GM23248 (cell line): ENCODE data around the gene RPS29. TPM values are rescaled to one million over a fixed set of nuclear protein-coding genes. Genes with fewer than 3 reads are reported as not detected.

Experiments used
- DNase-seq: peaks from one replicate; pipeline ENCODE4 v3.0.0-alpha.2; 2015
- H2AFZ ChIP-seq: fragments of 200-600 bp; sonication (generic); 2 replicates; pipeline ENCODE4 v1.6.1; 2016; ENCODE audit warnings: antibody characterized with exemption
- H3F3A ChIP-seq: fragments of 200-600 bp; sonication (generic); 2 replicates; pipeline ENCODE4 v1.6.1; 2016; ENCODE audit warnings: mild to moderate bottlenecking, antibody characterized with exemption, mixed run types; ENCODE audit not compliant: insufficient read depth
- H3K27ac ChIP-seq: fragments of 200-600 bp; sonication (generic); 2 replicates; pipeline ENCODE4 v1.5.1; 2016; ENCODE audit warnings: mild to moderate bottlenecking
- H3K27me3 ChIP-seq: fragments of 200-600 bp; sonication (generic); replicated peaks from 2 replicates; pipeline ENCODE4 v1.6.1; 2016; ENCODE audit warnings: mild to moderate bottlenecking; ENCODE audit not compliant: insufficient read depth
- H3K36me3 ChIP-seq: fragments of 200-600 bp; sonication (generic); 2 replicates; pipeline ENCODE4 v1.6.1; 2016; ENCODE audit warnings: low read depth, mild to moderate bottlenecking
- H3K4me1 ChIP-seq: fragments of 200-600 bp; sonication (generic); 2 replicates; pipeline ENCODE4 v1.6.1; 2016; ENCODE audit warnings: mild to moderate bottlenecking; ENCODE audit not compliant: insufficient read depth
- H3K4me2 ChIP-seq: fragments of 200-600 bp; sonication (generic); one replicate; pipeline ENCODE4 v1.6.1; 2016; ENCODE audit warnings: mild to moderate bottlenecking; ENCODE audit not compliant: unreplicated experiment
- H3K4me3 ChIP-seq: fragments of 200-600 bp; sonication (generic); 2 replicates; pipeline ENCODE4 v1.5.1; 2016; ENCODE audit warnings: mild to moderate bottlenecking
- H3K79me2 ChIP-seq: fragments of 200-600 bp; sonication (generic); 2 replicates; pipeline ENCODE4 v1.6.1; 2016; ENCODE audit warnings: mild to moderate bottlenecking; ENCODE audit not compliant: insufficient read depth
- H3K9ac ChIP-seq: fragments of 200-600 bp; sonication (generic); 2 replicates; pipeline ENCODE4 v1.6.1; 2016; ENCODE audit warnings: mild to moderate bottlenecking
- H3K9me2 ChIP-seq: fragments of 200-600 bp; sonication (generic); 2 replicates; pipeline ENCODE4 v1.6.1; 2016; ENCODE audit warnings: mixed run types, mild to moderate bottlenecking, moderate library complexity; ENCODE audit not compliant: insufficient read depth
- H3K9me3 ChIP-seq: fragments of 200-600 bp; sonication (generic); one replicate; pipeline ENCODE4 v1.6.1; 2017; ENCODE audit warnings: low read depth
- H4K20me1 ChIP-seq: fragments of 200-600 bp; sonication (generic); 2 replicates; pipeline ENCODE4 v1.6.0; 2016; ENCODE audit not compliant: insufficient read depth
- EZH2 ChIP-seq: fragments of 200-600 bp; sonication (generic); IDR thresholded peaks from 2 replicates; pipeline ENCODE4 v1.6.1; 2018; ENCODE audit warnings: antibody characterized with exemption, mild to moderate bottlenecking; ENCODE audit not compliant: insufficient read depth, poor library complexity, severe bottlenecking
- EZH2phosphoT487 ChIP-seq: fragments of 200-600 bp; sonication (generic); IDR thresholded peaks from 2 replicates; pipeline ENCODE4 v1.6.1; 2018; ENCODE audit warnings: antibody characterized with exemption, moderate library complexity, mild to moderate bottlenecking, low read depth; ENCODE audit not compliant: insufficient read depth
- WGBS, 2 experiments: methylation state at CpG; one replicate each; pipeline ENCODE4 v1.1.6; 2015 to 2017; ENCODE audit warnings: low lambda C conversion rate in 2 of 2, low coverage in 1 of 2; ENCODE audit errors: missing lambda C conversion rate in 2 of 2; 5-methylcytosine and 5-hydroxymethylcytosine counted together
- in situ Hi-C: fragments of 300-500 bp; cut with MboI; formaldehyde crosslinking; loops from 2 replicates; pipeline ENCODE4 v1.15.0; 2020
- polyA plus RNA-seq: library from polyadenylated mRNA; unstranded; fragments of >200 nt; fragmentation: Nextera tagmentation; extraction: Ambion mirVana; gene quantifications from 2 replicates; pipeline ENCODE4 v1.2.1, GENCODE V29; 2016
- total RNA-seq: library from RNA; depleted of rRNA; stranded (reverse); fragments of >200 nt; shearing (Covaris generic); gene quantifications from 2 replicates; pipeline ENCODE4 v1.2.3, GENCODE V29; 2014

Gene RPS29
- total and polyA plus RNA-seq, 2 experiments from 2014 or later: 980 to 5,928 TPM

GRCh38 chr14:49615776-49616175 lies 29.6 kb upstream of the RPS29 start:
- no peak overlapping the region for H3K4me3 ChIP-seq
- H3K36me3 ChIP-seq: peaks cover 18% of the 10 kb centered on the region
- no peak overlapping the region for H3K9ac ChIP-seq
- peaks cover 24% of the 10 kb centered on the region for H3K4me1 ChIP-seq
- no peaks in the 10 kb centered on the region for H3K9me2 ChIP-seq
- no peak overlapping the region for H3K4me2 ChIP-seq
- H3K27me3 ChIP-seq: no peaks in the 10 kb centered on the region
- WGBS, 2 experiments: 92% methylated on average over 6 of the region's 6 CpGs
- peaks cover 51% of the 10 kb centered on the region for H3F3A ChIP-seq
- H3K79me2 ChIP-seq: peaks cover 57% of the 10 kb centered on the region
- no peak for DNase-seq
- H4K20me1 ChIP-seq: no peaks in the 10 kb centered on the region
- in situ Hi-C loops: no loop called here
- H2AFZ ChIP-seq: no peak overlapping the region
- H3K9me3 ChIP-seq: no peaks in the 10 kb centered on the region
- TF ChIP-seq EZH2: no peak
- TF ChIP-seq EZH2phosphoT487: no peak
- H3K27ac ChIP-seq: no peak overlapping the region

GRCh38 chr14:49614196-49614595 lies 28.0 kb upstream of the RPS29 start:
- 61 to 65% methylated on average over 2 of the region's 2 CpGs for WGBS, 2 experiments
- Histone ChIP-seq H3K27ac (no peak overlapping the region), H3K9ac (no peak overlapping the region), H3K4me1 (peaks cover 24% of the 10 kb centered on the region), H3K9me2 (no peaks in the 10 kb centered on the region), H3K4me3 (no peak overlapping the region), H2AFZ (no peak overlapping the region), H3K9me3 (no peaks in the 10 kb centered on the region), H3F3A (peaks cover 44% of the 10 kb centered on the region), H3K27me3 (no peaks in the 10 kb centered on the region), H4K20me1 (no peaks in the 10 kb centered on the region), H3K36me3 (peaks cover 17% of the 10 kb centered on the region), H3K79me2 (peaks cover 56% of the 10 kb centered on the region), H3K4me2 (no peak overlapping the region)
- in situ Hi-C loops: no loop called here
- no peak for DNase-seq
- TF ChIP-seq EZH2phosphoT487 (no peak), EZH2 (no peak)

DNA sequence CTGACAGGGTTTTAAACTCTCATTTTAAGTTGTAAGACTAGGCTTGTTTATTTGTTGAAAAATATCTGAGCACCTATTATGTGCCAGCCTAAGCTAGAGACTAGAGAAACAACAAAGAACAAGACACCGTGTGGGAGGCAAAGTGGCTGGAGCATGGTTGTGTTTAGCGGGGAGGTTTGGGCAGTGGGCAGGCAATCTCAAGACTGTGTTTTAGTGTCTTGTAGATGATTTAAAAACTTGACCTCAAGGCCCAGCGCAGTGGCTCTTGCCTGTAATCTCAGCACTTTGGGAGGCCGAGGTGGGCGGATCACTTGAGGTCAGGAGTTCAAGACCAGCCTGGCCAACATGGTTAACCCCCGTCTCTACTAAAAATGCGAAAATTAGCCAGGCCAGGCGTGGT lies 26.5 kb upstream of the RPS29 start:
- no peaks in the 10 kb centered on the region for H3K9me2 ChIP-seq
- no peak for DNase-seq
- no peak overlapping the region for H3K9ac ChIP-seq
- H3K27me3 ChIP-seq: no peaks in the 10 kb centered on the region
- no peak overlapping the region for H2AFZ ChIP-seq
- peaks cover 28% of the 10 kb centered on the region for H3F3A ChIP-seq
- 97 to 98% methylated on average over 8 of the region's 8 CpGs for WGBS, 2 experiments
- TF ChIP-seq EZH2phosphoT487: no peak
- TF ChIP-seq EZH2: no peak
- in situ Hi-C loops: no loop called here
- no peak overlapping the region for H3K4me3 ChIP-seq
- H3K9me3 ChIP-seq: no peaks in the 10 kb centered on the region
- no peaks in the 10 kb centered on the region for H4K20me1 ChIP-seq
- peaks cover 3% of the 10 kb centered on the region; the same call in 1 of the 2 replicates for H3K36me3 ChIP-seq
- no peak overlapping the region for H3K4me2 ChIP-seq
- H3K4me1 ChIP-seq: peaks cover 13% of the 10 kb centered on the region
- peaks cover 41% of the 10 kb centered on the region for H3K79me2 ChIP-seq
- H3K27ac ChIP-seq: no peak overlapping the region

GRCh38 chr14:49612251-49612650 lies 26.1 kb upstream of the RPS29 start:
- H3K4me1 ChIP-seq: peaks cover 9% of the 10 kb centered on the region
- no peak overlapping the region for H3K4me3 ChIP-seq
- no peak for TF ChIP-seq EZH2phosphoT487
- no peak for TF ChIP-seq EZH2
- WGBS, 2 experiments: 93 to 97% methylated on average over 4 of the region's 4 CpGs
- in situ Hi-C loops: no loop called here
- no peak overlapping the region for H2AFZ ChIP-seq
- peaks cover 25% of the 10 kb centered on the region for H3F3A ChIP-seq
- no peaks in the 10 kb centered on the region for H3K9me3 ChIP-seq
- H4K20me1 ChIP-seq: no peaks in the 10 kb centered on the region
- H3K79me2 ChIP-seq: peaks cover 39% of the 10 kb centered on the region
- no peak for DNase-seq
- no peaks in the 10 kb centered on the region for H3K27me3 ChIP-seq
- H3K9ac ChIP-seq: no peak overlapping the region
- no peaks in the 10 kb centered on the region for H3K9me2 ChIP-seq
- peaks cover 7% of the 10 kb centered on the region; the same call in 1 of the 2 replicates for H3K36me3 ChIP-seq
- no peak overlapping the region for H3K27ac ChIP-seq
- no peak overlapping the region for H3K4me2 ChIP-seq

- Histone ChIP-seq H3K9me2 (no peaks in the 10 kb centered on the region), H3K27ac (no peak overlapping the region), H3K4me3 (no peak overlapping the region), H3K27me3 (no peaks in the 10 kb centered on the region), H3F3A (0 out of 2 replicates have a peak, but pooled peaks cover 4% of the 10 kb centered on the region), H2AFZ (no peak overlapping the region), H3K4me1 (no peaks in the 10 kb centered on the region), H3K36me3 (peaks cover 11% of the 10 kb centered on the region), H3K4me2 (no peak overlapping the region), H4K20me1 (no peaks in the 10 kb centered on the region), H3K9ac (no peak overlapping the region), H3K9me3 (no peaks in the 10 kb centered on the region), H3K79me2 (peaks cover 32% of the 10 kb centered on the region)
- WGBS, 2 experiments: 97 to 98% methylated on average over 6 of the region's 6 CpGs
- TF ChIP-seq EZH2phosphoT487: no peak
- no peak for TF ChIP-seq EZH2
- in situ Hi-C loops: no loop called here
- no peak for DNase-seq
Measured at GRCh38 chr14:49607583-49607982, 21.4 kb upstream of the RPS29 start.
